HG03066 (cell line): ENCODE results near the gene FBXO44.

Source experiments
- ATAC-seq: cut with Tn5 transposase; IDR thresholded peaks from one replicate; pipeline ENCODE4 v1.9.1; 2021; ENCODE audit warnings: low read depth; ENCODE audit not compliant: unreplicated experiment

Gene FBXO44

GRCh38 chr1:11705596-11705995, 50.9 kb downstream of the FBXO44 start:
- no peak for ATAC-seq

- ATAC-seq: no peak
Measured at GRCh38 chr1:11706292-11706691, 51.6 kb downstream of the FBXO44 start.

GRCh38 chr1:11707621-11708276, 53.1 kb downstream of the FBXO44 start:
- ATAC-seq: no peak

- ATAC-seq: no peak
Measured at GRCh38 chr1:11708554-11709350, 54.1 kb downstream of the FBXO44 start.

GRCh38 chr1:11711490-11711889, 56.8 kb downstream of the FBXO44 start:
- no peak for ATAC-seq

GRCh38 chr1:11712285-11712684, 57.6 kb downstream of the FBXO44 start:
- no peak for ATAC-seq
